H1 (cell line): Measurements from ENCODE around the gene RGS9. TPM values are rescaled to one million over a fixed set of nuclear protein-coding genes. Genes with fewer than 3 reads are reported as not detected.

Experiments used
- CTCF ChIA-PET: fragments of 300-600 bp; sonication (Branson Sonifier 250); formaldehyde crosslinking; loops from one replicate; lab custom pipeline; 2021; ENCODE audit not compliant: partially characterized antibody; lab: Charles Lee
- POLR2A ChIA-PET: fragments of 300-600 bp; sonication (Branson Sonifier 250); formaldehyde crosslinking; loops from one replicate; lab custom pipeline; 2021; ENCODE audit warnings: inconsistent platforms; ENCODE audit not compliant: partially characterized antibody; lab: Charles Lee
- DNase-seq, 2 experiments: peaks; one replicate each; pipeline versions ENCODE4 v3.0.0 to v3.0.0-alpha.2; 2010 to 2022; ENCODE audit warnings: low spot score in 2 of 2, low read depth in 1 of 2, mixed read lengths in 1 of 2
- FAIRE-seq: peaks from 2 replicates; lab custom pipeline; 2011; peaks lifted over from hg19 to GRCh38; lab: Jason Lieb, UNC
- H2AFZ ChIP-seq: 2 replicates; pipeline ENCODE4 v1.8.1; 2012; ENCODE audit warnings: low read length, inconsistent platforms
- H2AK5ac ChIP-seq: 2 replicates; pipeline ENCODE4 v1.6.1; 2013; ENCODE audit warnings: low read depth, low read length
- H2BK120ac ChIP-seq: replicated peaks from 2 replicates; pipeline ENCODE3; 2013; ENCODE audit warnings: low read depth, low read length, inconsistent platforms
- H2BK12ac ChIP-seq: 2 replicates; pipeline ENCODE4 v1.6.1; 2013; ENCODE audit warnings: low read depth, low read length
- H2BK15ac ChIP-seq: 2 replicates; pipeline ENCODE4 v1.6.1; 2013; ENCODE audit warnings: low read length
- H2BK20ac ChIP-seq: 2 replicates; pipeline ENCODE4 v1.6.1; 2013; ENCODE audit warnings: low read length
- H2BK5ac ChIP-seq: 2 replicates; pipeline ENCODE4 v1.6.1; 2013; ENCODE audit warnings: low read depth, low read length
- H3K14ac ChIP-seq: 2 replicates; pipeline ENCODE4 v1.6.1; 2013; ENCODE audit warnings: inconsistent platforms; ENCODE audit not compliant: insufficient read length
- H3K18ac ChIP-seq: 2 replicates; pipeline ENCODE4 v1.6.1; 2013; ENCODE audit warnings: low read length; ENCODE audit errors: extremely low read depth
- H3K23ac ChIP-seq: 2 replicates; pipeline ENCODE4 v1.6.1; 2013; ENCODE audit warnings: inconsistent platforms; ENCODE audit not compliant: insufficient read length
- H3K23me2 ChIP-seq: 2 replicates; pipeline ENCODE4 v1.6.1; 2013; ENCODE audit warnings: low read depth, low read length
- H3K27ac ChIP-seq: 2 replicates; pipeline ENCODE4 v1.6.1; 2011; ENCODE audit warnings: low read depth, low read length, inconsistent platforms
- H3K27me3 ChIP-seq, 4 experiments: replicated peaks in 1 of 4; 1 replicate in 1 of 4; 2 replicates in 3 of 4; pipeline versions ENCODE4 v1.6.1 to v1.8.1; 2011 to 2013; ENCODE audit warnings: low read length in 3 of 4, mild to moderate bottlenecking in 3 of 4, inconsistent platforms in 2 of 4, mixed read lengths in 2 of 4, moderate library complexity in 1 of 4; ENCODE audit not compliant: control insufficient read depth in 3 of 4, insufficient read depth in 3 of 4; ENCODE audit errors: extremely low read depth in 1 of 4
- H3K36me3 ChIP-seq, 4 experiments: 2 replicates each; pipeline versions ENCODE4 v1.6.1 to v1.8.1; 2011 to 2013; ENCODE audit warnings: mild to moderate bottlenecking in 4 of 4, low read length in 3 of 4, moderate library complexity in 2 of 4, control low read depth in 1 of 4, inconsistent platforms in 1 of 4; ENCODE audit not compliant: insufficient read depth in 4 of 4, control insufficient read depth in 2 of 4
- H3K4ac ChIP-seq: replicated peaks from 2 replicates; pipeline ENCODE3; 2013; ENCODE audit warnings: low read length, low read depth, mixed read lengths, inconsistent platforms; ENCODE audit not compliant: insufficient read length
- H3K4me1 ChIP-seq, 4 experiments: replicated peaks in 1 of 4; 1 replicate in 1 of 4; 2 replicates in 3 of 4; pipeline versions ENCODE4 v1.6.1 to v1.8.1; 2011 to 2013; ENCODE audit warnings: low read length in 3 of 4, inconsistent platforms in 2 of 4, mixed read lengths in 1 of 4; ENCODE audit not compliant: insufficient read depth in 4 of 4, control insufficient read depth in 3 of 4
- H3K4me2 ChIP-seq, 2 experiments: 2 replicates each; pipeline versions ENCODE4 v1.6.1 to v1.8.1; 2011 to 2013; ENCODE audit warnings: low read depth in 2 of 2, low read length in 2 of 2, control low read depth in 1 of 2, inconsistent platforms in 1 of 2, mild to moderate bottlenecking in 1 of 2; ENCODE audit not compliant: insufficient read depth in 1 of 2
- H3K4me3 ChIP-seq, 4 experiments: fragments of 200-600, 300-600 bp in 1 of 4; sonication (generic), shearing (Covaris generic), sonication (Bioruptor Twin) in 1 of 4; 2 replicates each; pipeline versions ENCODE4 v1.5.1 to v1.8.1; 2011 to 2016; ENCODE audit warnings: low read length in 4 of 4, low read depth in 3 of 4, control low read depth in 2 of 4, inconsistent platforms in 2 of 4, mild to moderate bottlenecking in 2 of 4, mixed read lengths in 1 of 4, moderate library complexity in 1 of 4; ENCODE audit not compliant: insufficient read depth in 2 of 4; ENCODE audit errors: extremely low read depth in 1 of 4
- H3K56ac ChIP-seq: replicated peaks from 2 replicates; pipeline ENCODE3; 2013; ENCODE audit warnings: low read depth, mild to moderate bottlenecking, mixed read lengths, low read length, inconsistent platforms; ENCODE audit not compliant: insufficient read length
- H3K79me1 ChIP-seq: 2 replicates; pipeline ENCODE4 v1.6.1; 2013; ENCODE audit warnings: low read depth, low read length, control low read depth
- H3K79me2 ChIP-seq, 2 experiments: 2 replicates each; pipeline versions ENCODE4 v1.6.1 to v1.8.1; 2012 to 2013; ENCODE audit warnings: low read length in 2 of 2, mild to moderate bottlenecking in 2 of 2, inconsistent platforms in 1 of 2; ENCODE audit not compliant: insufficient read depth in 2 of 2, control insufficient read depth in 1 of 2
- H3K9ac ChIP-seq, 4 experiments: replicated peaks in 1 of 4; 1 replicate in 1 of 4; 2 replicates in 3 of 4; pipeline versions ENCODE4 v1.6.1 to v1.8.1; 2011 to 2013; ENCODE audit warnings: low read depth in 3 of 4, low read length in 3 of 4, control low read depth in 2 of 4, mild to moderate bottlenecking in 2 of 4, moderate library complexity in 2 of 4, inconsistent platforms in 1 of 4; ENCODE audit errors: extremely low read depth in 1 of 4
- H3K9me3 ChIP-seq, 2 experiments: 2 replicates each; pipeline versions ENCODE4 v1.6.1 to v1.8.1; 2012 to 2013; ENCODE audit warnings: mild to moderate bottlenecking in 2 of 2, moderate library complexity in 2 of 2, control low read depth in 1 of 2, inconsistent platforms in 1 of 2, low read depth in 1 of 2, low read length in 1 of 2, mixed read lengths in 1 of 2; ENCODE audit not compliant: insufficient read depth in 2 of 2
- H4K20me1 ChIP-seq, 2 experiments: replicated peaks in 1 of 2; 2 replicates each; pipeline versions ENCODE3 to v1.8.1; 2011 to 2013; ENCODE audit warnings: inconsistent platforms in 2 of 2, low read length in 2 of 2, mild to moderate bottlenecking in 1 of 2; ENCODE audit not compliant: insufficient read depth in 2 of 2, control insufficient read depth in 1 of 2
- H4K5ac ChIP-seq: 2 replicates; pipeline ENCODE4 v1.6.1; 2013; ENCODE audit warnings: low read length, low read depth, mixed read lengths, inconsistent platforms; ENCODE audit not compliant: insufficient read length
- H4K8ac ChIP-seq: 2 replicates; pipeline ENCODE4 v1.8.0; 2013; ENCODE audit warnings: mild to moderate bottlenecking, moderate library complexity, low read length, inconsistent platforms; ENCODE audit not compliant: insufficient read depth; ENCODE audit errors: extremely low read depth
- H4K91ac ChIP-seq: replicated peaks from 2 replicates; pipeline ENCODE3; 2013; ENCODE audit warnings: low read length, mixed read lengths, inconsistent platforms; ENCODE audit not compliant: insufficient read length
- ASH2L ChIP-seq: fragments of 200-600, 300-600 bp; sonication (generic); IDR thresholded peaks from one replicate; pipeline ENCODE4 v1.7.1; 2017; ENCODE audit warnings: low read length
- CHD1 ChIP-seq: IDR thresholded peaks from 2 replicates; pipeline ENCODE4 v1.6.1; 2012; ENCODE audit warnings: low read depth, low read length, improper control_type of control experiment
- CHD2 ChIP-seq: IDR thresholded peaks from 2 replicates; pipeline ENCODE4 v1.6.1; 2012; ENCODE audit warnings: low read length, improper control_type of control experiment
- GTF2F1 ChIP-seq: IDR thresholded peaks from 2 replicates; pipeline ENCODE4 v1.6.1; 2012; ENCODE audit warnings: low read depth, low read length, improper control_type of control experiment, borderline replicate concordance
- HDAC2 ChIP-seq, 2 experiments: fragments of 300-600 bp in 1 of 2; sonication (generic) in 1 of 2; IDR thresholded peaks; 2 replicates each; pipeline ENCODE4 v1.6.1; 2011 to 2012; ENCODE audit warnings: low read depth in 2 of 2, low read length in 2 of 2, mild to moderate bottlenecking in 2 of 2, moderate library complexity in 2 of 2, borderline replicate concordance in 1 of 2, inconsistent platforms in 1 of 2
- PHF8 ChIP-seq: fragments of 200-600 bp; sonication (generic); conservative IDR thresholded peaks from 2 replicates; pipeline ENCODE4 v1.7.1; 2012; ENCODE audit warnings: low read depth, mild to moderate bottlenecking, inconsistent platforms, low read length, moderate library complexity
- RNF2 ChIP-seq: fragments of 200-900, 300-1000 bp; sonication (generic); IDR thresholded peaks from 2 replicates; pipeline ENCODE4 v1.7.1; 2016; ENCODE audit warnings: borderline replicate concordance, low read depth, mild to moderate bottlenecking, antibody characterized with exemption, low read length; ENCODE audit not compliant: poor library complexity, severe bottlenecking; ENCODE audit errors: missing control alignments
- SAP30 ChIP-seq: fragments of 300-600 bp; sonication (generic); IDR thresholded peaks from 2 replicates; pipeline ENCODE4 v1.7.1; 2012; ENCODE audit warnings: low read length, moderate library complexity, mild to moderate bottlenecking, inconsistent platforms; ENCODE audit not compliant: insufficient read depth, insufficient replicate concordance
- SUZ12 ChIP-seq: fragments of 200-600 bp; sonication (generic); IDR thresholded peaks from 2 replicates; pipeline ENCODE4 v1.6.1; 2012; ENCODE audit warnings: mild to moderate bottlenecking, inconsistent platforms, low read length, moderate library complexity, mixed read lengths
- TAF7 ChIP-seq: optimal IDR thresholded peaks from 2 replicates; pipeline ENCODE3; 2011; ENCODE audit warnings: low read depth, mild to moderate bottlenecking, inconsistent platforms, low read length, moderate library complexity, borderline replicate concordance
- TEAD4 ChIP-seq: IDR thresholded peaks from 2 replicates; pipeline ENCODE4 v1.6.1; 2012; ENCODE audit warnings: low read depth, low read length, inconsistent platforms, mixed read lengths
- WGBS, 2 experiments: shearing (Covaris generic) in 1 of 2; methylation state at CpG; one replicate each; pipeline versions ENCODE4 v1.1.6 to v1.1.7; 2013 to 2015; ENCODE audit warnings: low lambda C conversion rate in 2 of 2, mixed read lengths in 2 of 2, inconsistent platforms in 1 of 2, low coverage in 1 of 2, missing lambda C conversion rate in 1 of 2; ENCODE audit not compliant: insufficient replicate concordance in 2 of 2, insufficient coverage in 1 of 2, insufficient read length in 1 of 2; ENCODE audit errors: extremely low coverage in 1 of 2, missing lambda C conversion rate in 1 of 2; 5-methylcytosine and 5-hydroxymethylcytosine counted together
- polyA plus RNA-seq, 7 experiments: library from polyadenylated mRNA; depleted of rRNA in 3 of 7; stranded (reverse) in 5 of 7; unstranded in 2 of 7; fragments of >200 nt in 5 of 7; fragments of 200-250 nt in 2 of 7; gene quantifications; 1 replicate in 5 of 7; 2 replicates in 1 of 7; 4 replicates in 1 of 7; pipeline versions ENCODE4 v1.2.1 to v1.2.3, GENCODE V29; 2011 to 2013; ENCODE audit warnings: missing spikeins in 2 of 7, mixed read lengths in 2 of 7
- total RNA-seq: library from RNA; stranded (reverse); fragmentation: NEBNext Ultra II Directional; extraction: Animal tissue kit (Norgen Biotek cat#: 25700); gene quantifications from 2 replicates; pipeline ENCODE4 v1.2.1, GENCODE V29; 2021
- TF ChIP-seq, protein P1 (sequence below): IDR thresholded peaks from 2 replicates; pipeline ENCODE4 v1.6.1; 2011; ENCODE audit warnings: low read depth, mild to moderate bottlenecking, low read length; ENCODE audit not compliant: insufficient read depth

Gene RGS9
- total and polyA plus RNA-seq, 2 of the 8 experiments (the other 6 are each of a cell fraction or from before 2014, with no cell fraction given): 8.9 to 20.5 TPM

DNA sequence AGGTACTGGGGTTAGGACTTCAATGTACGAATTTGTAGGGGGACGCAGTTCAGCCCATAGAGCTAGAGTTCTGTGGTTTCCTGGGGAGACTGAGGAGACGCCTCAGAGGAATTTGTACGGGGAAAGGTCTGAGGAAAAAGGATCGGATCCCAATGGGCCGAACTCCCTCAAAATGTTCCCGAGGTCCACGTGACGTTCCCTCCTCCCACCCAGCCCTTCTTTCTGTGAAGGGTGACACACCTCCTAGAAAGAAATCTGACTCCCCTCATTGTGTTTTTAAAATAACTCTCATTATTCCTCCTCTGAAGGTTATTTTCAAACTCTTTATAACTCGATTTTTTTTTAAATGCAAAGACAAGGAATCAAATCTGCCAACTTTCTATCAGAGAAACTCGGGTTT, 8.6 kb downstream of the RGS9 start:
- Histone ChIP-seq H2AK5ac (no peak overlapping the region), H3K27ac (no peak overlapping the region), H3K27me3 (no peaks in the 10 kb centered on the region), H4K5ac (no peak overlapping the region), H2BK5ac (no peak overlapping the region), H3K79me2 (no peaks in the 10 kb centered on the region), H4K20me1 (no peaks in the 10 kb centered on the region), H3K4me1 (no peaks in the 10 kb centered on the region), H3K4me3 (no peak overlapping the region), H3K14ac (no peak overlapping the region), H3K79me1 (no peaks in the 10 kb centered on the region), H3K9ac (no peak overlapping the region), H4K91ac (no peak overlapping the region), H4K8ac (no peak overlapping the region), H3K56ac (no peak overlapping the region), H2BK12ac (no peak overlapping the region), H2BK20ac (no peak overlapping the region), H3K23me2 (no peaks in the 10 kb centered on the region), H2BK120ac (no peak overlapping the region), H2BK15ac (no peak overlapping the region), H3K4ac (no peak overlapping the region), H3K4me2 (no peak overlapping the region), H3K23ac (no peak overlapping the region), H2AFZ (no peak overlapping the region), H3K36me3 (no peaks in the 10 kb centered on the region), H3K18ac (no peak overlapping the region), H3K9me3 (no peaks in the 10 kb centered on the region)
- DNase-seq (no peak), FAIRE-seq (no peak)
- CTCF ChIA-PET: interaction anchor here (1.0 to 1.6 kb wide), 2 partner anchors 9 to 63 kb away, joined by 4 read pairs; no protein-coding TSS in a partner anchor
- WGBS, 2 experiments: 74% methylated on average over 11 of the region's 11 CpGs; no CpG with 5 or more reads in 1 of the 2 experiments
- POLR2A ChIA-PET: interaction anchor here (1.0 kb wide), 1 partner anchor 11 kb away, joined by 3 read pairs; no protein-coding TSS in a partner anchor
- TF ChIP-seq CHD2 (no peak), GTF2F1 (no peak), HDAC2 (IDR thresholded peaks at IDR 0.05; ENCODE audit: borderline replicate concordance in 1 of 2, low read depth in 2 of 2, low read length in 2 of 2) (no peak), TEAD4 (no peak), RNF2 (no peak), CHD1 (no peak), PHF8 (no peak), TAF7 (no peak), SAP30 (no peak), ASH2L (no peak), SUZ12 (no peak)
- TF ChIP-seq, protein P1, sequence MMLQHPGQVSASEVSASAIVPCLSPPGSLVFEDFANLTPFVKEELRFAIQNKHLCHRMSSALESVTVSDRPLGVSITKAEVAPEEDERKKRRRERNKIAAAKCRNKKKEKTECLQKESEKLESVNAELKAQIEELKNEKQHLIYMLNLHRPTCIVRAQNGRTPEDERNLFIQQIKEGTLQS: no peak
